Spleen (tissue), 11 donors: Measurements from ENCODE around the gene AFDN. TPM values are rescaled to one million over a fixed set of nuclear protein-coding genes. Genes with fewer than 3 reads are reported as not detected.

Source experiments
- DNase-seq: peaks from one replicate; pipeline ENCODE4 v3.0.0-alpha.2; 2020
- H3K27ac ChIP-seq, 8 donors: fragments of 200-600 bp; sonication (generic) in 7 of 8; 1 replicate in 4 of 8; 2 replicates in 4 of 8; pipeline versions ENCODE4 v1.5.0 to v1.8.0; 2016 to 2021; ENCODE audit warnings: inconsistent platforms in 4 of 8, mild to moderate bottlenecking in 4 of 8, moderate library complexity in 1 of 8
- H3K27me3 ChIP-seq, 7 donors: fragments of 200-600 bp; sonication (generic) in 6 of 7; replicated peaks in 1 of 7; 1 replicate in 4 of 7; 2 replicates in 3 of 7; pipeline versions ENCODE4 v1.5.0 to v1.8.0; 2016 to 2021; ENCODE audit warnings: inconsistent platforms in 3 of 7, mild to moderate bottlenecking in 1 of 7
- H3K36me3 ChIP-seq, 6 donors: fragments of 200-600 bp; sonication (generic) in 5 of 6; 1 replicate in 4 of 6; 2 replicates in 2 of 6; pipeline versions ENCODE4 v1.5.0 to v1.8.0; 2016 to 2021; ENCODE audit warnings: inconsistent platforms in 2 of 6
- H3K4me1 ChIP-seq, 6 donors: fragments of 200-600 bp; sonication (generic) in 5 of 6; 1 replicate in 3 of 6; 2 replicates in 3 of 6; pipeline versions ENCODE4 v1.5.0 to v1.8.0; 2016 to 2021; ENCODE audit warnings: inconsistent platforms in 3 of 6
- H3K4me3 ChIP-seq, 8 donors: fragments of 200-600 bp; sonication (generic) in 7 of 8; 1 replicate in 4 of 8; 2 replicates in 4 of 8; pipeline versions ENCODE4 v1.5.0 to v1.8.0; 2016 to 2021; ENCODE audit warnings: inconsistent platforms in 4 of 8, mild to moderate bottlenecking in 4 of 8, moderate library complexity in 2 of 8
- H3K9me3 ChIP-seq, 8 donors: fragments of 200-600 bp; sonication (generic) in 7 of 8; 1 replicate in 4 of 8; 2 replicates in 4 of 8; pipeline versions ENCODE4 v1.5.0 to v1.8.0; 2016 to 2021; ENCODE audit warnings: inconsistent platforms in 4 of 8
- POLR2A ChIP-seq, 3 donors: fragments of 450-650 bp; IDR thresholded peaks; one replicate each; pipeline ENCODE4 v1.5.1; 2017; ENCODE audit warnings: antibody characterized with exemption in 3 of 3, mild to moderate bottlenecking in 1 of 3
- POLR2AphosphoS5 ChIP-seq, 3 donors: sonication (generic); formaldehyde crosslinking; IDR thresholded peaks; one replicate each; pipeline ENCODE4 v1.5.1; 2017; ENCODE audit warnings: antibody characterized with exemption in 3 of 3
- WGBS, 5 donors: extraction: QIAGEN DNeasy Blood & Tissue Kit in 3 of 5; methylation state at CpG; one replicate each; pipeline versions ENCODE4 v1.1.5 to v1.1.7; 2013 to 2018; 5-methylcytosine and 5-hydroxymethylcytosine counted together
- intact Hi-C: fragments of 100-400 bp; cut with DNase I; formaldehyde crosslinking; loops from one replicate; pipeline ENCODE4 v1.15.0; 2023; ENCODE audit warnings: low total_unique reads
- polyA plus RNA-seq, 3 donors: library from polyadenylated mRNA; stranded (reverse); fragments of 200-250 nt; gene quantifications; one replicate each; pipeline ENCODE4 v1.2.1, GENCODE V29; 2013
- total RNA-seq, 7 donors: library from RNA; depleted of rRNA in 3 of 7; stranded (reverse); fragments of >200 nt in 3 of 7; fragmentation: NEBNext Ultra II Directional in 4 of 7; extraction: Animal tissue kit (Norgen Biotek cat#: 25700) in 4 of 7; gene quantifications; one replicate each; pipeline versions ENCODE4 v1.1.0 to v1.2.1, GENCODE V29; 2016 to 2021
- TF ChIP-seq, protein P1 (sequence below), 11 experiments: fragments of 200-600 bp in 7 of 11; fragments of 450-650 bp in 4 of 11; sonication (generic) in 4 of 11; IDR thresholded peaks in 8 of 11; conservative IDR thresholded peaks in 3 of 11; 1 replicate in 7 of 11; 2 replicates in 4 of 11; pipeline versions ENCODE4 v1.4.0 to v1.8.0; 2016 to 2021; ENCODE audit warnings: antibody characterized with exemption in 11 of 11, inconsistent platforms in 4 of 11, mild to moderate bottlenecking in 1 of 11
- donor health status: healthy with polysubstance abuse.
- donor health status: DM: no; HTN: no; CAD: no; lungs with moderate emphysema.
- donor health status: DM: no; HTN: no; CAD: no.
- donor health status: Bipolar disorder and iron deficiency.
- donor health status: healthy.
- donor health status: DM: no; HTN: no; CAD: no.
- donor health status: DM: yes; HTN: yes; CAD: no.

The AFDN gene
- total and polyA plus RNA-seq, 10 donors: 7.4 to 148 (median 102) TPM

DNA sequence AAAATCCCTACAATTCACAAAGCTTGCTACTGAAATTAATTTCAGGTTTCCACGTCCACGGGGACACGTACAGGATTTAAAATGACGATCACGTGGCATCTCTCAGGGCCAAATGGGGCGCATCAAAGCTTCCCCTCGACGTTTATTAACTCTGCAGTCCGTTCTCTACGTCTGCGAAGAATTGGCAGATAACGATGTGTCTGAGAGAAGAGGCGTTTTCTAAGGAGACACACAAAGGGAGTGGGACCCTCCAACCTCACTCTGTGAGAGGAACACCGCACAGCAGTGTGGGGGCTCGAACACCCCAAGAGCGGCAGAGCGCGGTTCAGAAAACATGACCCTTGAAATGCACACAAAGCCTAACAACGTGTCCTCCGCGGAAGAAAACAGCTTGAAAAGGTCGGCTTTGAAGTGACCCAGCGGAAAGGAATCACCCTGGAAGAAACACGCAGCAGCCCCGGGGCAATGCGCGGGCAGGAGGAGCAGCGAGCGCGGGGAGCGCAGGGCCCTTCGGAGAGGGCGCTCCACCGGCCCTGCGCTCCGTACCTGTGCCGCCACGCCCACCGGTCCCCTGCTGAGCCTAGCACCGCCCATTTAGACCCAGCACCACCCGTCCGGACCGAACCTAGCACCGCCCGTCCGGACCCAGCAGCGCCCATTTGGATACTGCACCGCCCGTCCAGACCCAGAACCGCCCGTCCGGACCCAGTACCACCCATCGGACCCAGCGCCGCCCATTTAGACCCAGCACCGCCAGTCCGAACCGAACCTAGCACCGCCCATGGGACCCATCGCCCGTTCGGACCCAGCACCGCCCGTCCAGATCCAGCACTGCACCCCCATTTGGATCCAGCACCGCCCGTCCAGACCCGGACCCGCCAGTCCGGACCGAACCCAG is 1.1 kb upstream of the AFDN start:
- peaks cover 0 to 55% (median 5%) of the 10 kb centered on the region in 7 donors for H3K27me3 ChIP-seq
- peak overlapping the region in 5 of 8 donors; percentile 20 to 68 (median 57) for H3K27ac ChIP-seq
- TF ChIP-seq, protein P1, sequence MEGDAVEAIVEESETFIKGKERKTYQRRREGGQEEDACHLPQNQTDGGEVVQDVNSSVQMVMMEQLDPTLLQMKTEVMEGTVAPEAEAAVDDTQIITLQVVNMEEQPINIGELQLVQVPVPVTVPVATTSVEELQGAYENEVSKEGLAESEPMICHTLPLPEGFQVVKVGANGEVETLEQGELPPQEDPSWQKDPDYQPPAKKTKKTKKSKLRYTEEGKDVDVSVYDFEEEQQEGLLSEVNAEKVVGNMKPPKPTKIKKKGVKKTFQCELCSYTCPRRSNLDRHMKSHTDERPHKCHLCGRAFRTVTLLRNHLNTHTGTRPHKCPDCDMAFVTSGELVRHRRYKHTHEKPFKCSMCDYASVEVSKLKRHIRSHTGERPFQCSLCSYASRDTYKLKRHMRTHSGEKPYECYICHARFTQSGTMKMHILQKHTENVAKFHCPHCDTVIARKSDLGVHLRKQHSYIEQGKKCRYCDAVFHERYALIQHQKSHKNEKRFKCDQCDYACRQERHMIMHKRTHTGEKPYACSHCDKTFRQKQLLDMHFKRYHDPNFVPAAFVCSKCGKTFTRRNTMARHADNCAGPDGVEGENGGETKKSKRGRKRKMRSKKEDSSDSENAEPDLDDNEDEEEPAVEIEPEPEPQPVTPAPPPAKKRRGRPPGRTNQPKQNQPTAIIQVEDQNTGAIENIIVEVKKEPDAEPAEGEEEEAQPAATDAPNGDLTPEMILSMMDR (IDR thresholded peaks at IDR 0.05 in 8 of 11, conservative IDR thresholded peaks at IDR 0.05 in 3 of 11): no peak
- TF ChIP-seq POLR2AphosphoS5 (IDR thresholded peaks at IDR 0.05): peak in 1 of 3 donors; percentile 27
- 5 to 11% (median 7%) methylated on average over 56 to 70 of the region's 70 CpGs for WGBS, 5 donors
- no peaks in the 10 kb centered on the region for H3K9me3 ChIP-seq
- peaks cover 0 to 44% (median 31%) of the 10 kb centered on the region in 6 donors for H3K4me1 ChIP-seq
- H3K4me3 ChIP-seq: peak overlapping the region; percentile 59 to 91 (median 68)
- no peaks in the 10 kb centered on the region for H3K36me3 ChIP-seq
- DNase-seq: peak; percentile 86
- intact Hi-C loops: no loop called here

DNA sequence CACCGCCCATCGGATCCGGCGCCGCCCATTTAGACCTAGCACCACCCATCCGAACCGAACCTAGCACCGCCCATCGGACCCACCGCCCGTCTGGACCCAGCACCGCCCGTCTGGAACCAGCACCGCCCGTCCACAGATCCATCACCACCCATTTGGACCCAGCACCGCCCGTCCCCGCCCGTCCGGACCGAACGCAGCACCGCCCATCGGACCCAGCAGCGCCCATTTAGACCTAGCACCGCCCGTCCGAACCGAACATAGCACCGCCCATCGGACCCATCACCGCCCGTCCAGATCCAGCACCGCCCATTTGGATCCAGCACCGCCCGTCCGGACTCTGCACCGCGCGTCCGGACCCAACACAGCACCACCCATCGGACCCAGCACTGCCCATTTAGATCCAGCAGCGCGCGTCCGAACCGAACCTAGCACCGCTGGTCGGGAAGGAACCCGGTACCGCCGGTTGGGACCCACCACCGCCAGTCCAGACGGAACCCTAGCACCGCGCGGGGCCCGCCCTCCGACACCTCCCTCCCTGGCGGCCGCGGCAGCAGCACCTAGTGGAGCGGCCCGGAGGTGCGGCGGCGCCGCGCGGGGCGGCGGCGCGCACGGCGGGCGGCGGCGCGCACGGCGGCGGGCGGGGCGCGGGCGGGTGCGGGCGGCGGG is 348 bp upstream of the AFDN start:
- peak overlapping the region in 6 of 8 donors; percentile 38 to 89 (median 59) for H3K27ac ChIP-seq
- TF ChIP-seq, protein P1 (IDR thresholded peaks at IDR 0.05 in 8 of 11, conservative IDR thresholded peaks at IDR 0.05 in 3 of 11): peak in 9 of 11 experiments; percentile 15 to 63 (median 49)
- TF ChIP-seq POLR2AphosphoS5 (IDR thresholded peaks at IDR 0.05) (peak in 2 of 3 donors; percentile 42 to 52), POLR2A (IDR thresholded peaks at IDR 0.05) (no peak)
- peaks cover 0 to 61% (median 5%) of the 10 kb centered on the region in 7 donors for H3K27me3 ChIP-seq
- intact Hi-C loops: no loop called here
- H3K9me3 ChIP-seq: no peaks in the 10 kb centered on the region
- H3K4me1 ChIP-seq: peaks cover 0 to 52% (median 36%) of the 10 kb centered on the region in 6 donors
- WGBS, 5 donors: 0 to 2% (median 1%) methylated on average over 38 to 90 of the region's 90 CpGs
- H3K36me3 ChIP-seq: no peaks in the 10 kb centered on the region
- H3K4me3 ChIP-seq: peak overlapping the region; percentile 59 to 91 (median 68)
- DNase-seq: peak; percentile 94

DNA sequence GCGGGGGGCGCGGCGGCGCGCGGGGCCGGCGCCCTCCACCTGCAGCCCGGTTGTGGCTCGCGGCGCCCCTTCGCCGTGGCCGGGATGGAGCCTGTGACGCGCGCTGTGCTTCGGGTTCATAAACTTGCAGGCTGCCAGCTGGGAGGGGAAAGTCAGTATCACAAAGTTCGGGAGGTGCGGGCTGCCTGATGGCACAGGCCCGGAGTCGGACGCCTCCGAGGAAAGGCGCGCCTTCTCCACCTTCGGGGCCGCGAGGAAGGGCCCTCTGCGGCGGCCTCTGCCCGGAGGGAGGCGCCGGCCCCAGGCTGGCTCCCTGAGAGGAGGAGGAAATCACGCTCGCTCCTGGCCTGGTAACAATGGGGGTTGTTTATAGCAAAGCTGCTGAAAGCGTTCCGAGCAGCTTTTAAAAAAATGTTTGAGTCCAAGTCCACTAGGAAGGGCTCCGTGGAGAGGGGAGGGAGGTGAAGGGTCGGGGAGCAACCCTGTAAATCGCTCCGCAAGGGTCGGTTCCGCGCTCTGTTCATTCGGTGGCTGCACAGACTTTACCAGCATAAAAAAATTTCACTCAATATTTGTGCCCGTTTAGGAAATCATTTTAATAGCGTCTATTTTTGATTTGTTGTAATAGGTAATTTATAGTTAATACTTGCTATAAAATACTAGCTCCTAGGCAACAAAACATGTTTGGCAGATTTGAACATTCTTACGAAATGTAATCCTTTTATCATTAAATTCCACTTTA is 1.0 kb downstream of the AFDN start:
- Histone ChIP-seq H3K4me1 (peaks cover 0 to 66% (median 49%) of the 10 kb centered on the region in 6 donors), H3K4me3 (peak overlapping the region; percentile 39 to 91 (median 66)), H3K27me3 (peaks cover 0 to 61% (median 5%) of the 10 kb centered on the region in 7 donors), H3K9me3 (no peaks in the 10 kb centered on the region), H3K27ac (peak overlapping the region in 7 of 8 donors; percentile 69 to 89 (median 76)), H3K36me3 (no peaks in the 10 kb centered on the region)
- intact Hi-C loops: no loop called here
- TF ChIP-seq, protein P1 (IDR thresholded peaks at IDR 0.05 in 8 of 11, conservative IDR thresholded peaks at IDR 0.05 in 3 of 11): no peak
- TF ChIP-seq POLR2AphosphoS5 (IDR thresholded peaks at IDR 0.05) (peak in 2 of 3 donors; percentile 60 to 65), POLR2A (IDR thresholded peaks at IDR 0.05) (no peak)
- WGBS, 5 donors: 4 to 12% (median 4%) methylated on average over 15 to 51 of the region's 51 CpGs
- DNase-seq: peak; percentile 86
